ENCODE results near the gene AUH. TPM values are rescaled to one million over a fixed set of nuclear protein-coding genes. Genes with fewer than 3 reads are reported as not detected.

The AUH gene
- total and polyA plus RNA-seq, 10 of the 15 experiments (the other 5 are each of a cell fraction or from before 2014, with no cell fraction given): 1.7 to 7.3 (median 4.6) TPM

DNA sequence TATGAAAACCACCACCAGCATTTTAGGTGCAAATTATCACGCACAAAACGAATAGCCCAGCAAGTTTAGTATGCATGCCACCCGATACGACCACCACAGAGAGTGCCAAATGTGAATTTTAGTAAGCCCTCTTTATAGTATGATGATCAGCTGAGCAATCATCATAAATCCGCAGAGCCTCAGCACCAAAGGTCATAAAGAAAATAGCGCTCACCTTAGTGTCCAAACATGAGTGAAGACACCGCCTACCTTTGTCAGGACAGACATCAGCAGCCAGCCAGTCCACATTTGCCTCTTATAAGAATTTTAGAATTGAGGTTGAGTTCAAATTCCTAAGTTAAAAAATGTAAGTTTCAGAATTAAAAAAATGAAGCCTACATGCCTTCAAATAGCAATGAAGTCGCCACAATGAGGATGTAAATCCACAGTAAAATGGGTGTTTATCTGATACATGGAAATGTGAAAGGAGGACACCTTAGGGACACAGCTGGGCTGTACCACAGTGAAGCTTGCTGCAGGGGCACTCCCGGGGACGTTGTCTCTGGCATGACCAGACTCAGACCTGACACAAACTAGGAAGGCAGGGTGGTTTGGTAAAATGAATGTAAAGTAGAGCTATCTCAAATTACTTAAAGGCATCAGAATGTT, 149.0 kb downstream of the AUH start (continued):
- TF ChIP-seq, protein P1, sequence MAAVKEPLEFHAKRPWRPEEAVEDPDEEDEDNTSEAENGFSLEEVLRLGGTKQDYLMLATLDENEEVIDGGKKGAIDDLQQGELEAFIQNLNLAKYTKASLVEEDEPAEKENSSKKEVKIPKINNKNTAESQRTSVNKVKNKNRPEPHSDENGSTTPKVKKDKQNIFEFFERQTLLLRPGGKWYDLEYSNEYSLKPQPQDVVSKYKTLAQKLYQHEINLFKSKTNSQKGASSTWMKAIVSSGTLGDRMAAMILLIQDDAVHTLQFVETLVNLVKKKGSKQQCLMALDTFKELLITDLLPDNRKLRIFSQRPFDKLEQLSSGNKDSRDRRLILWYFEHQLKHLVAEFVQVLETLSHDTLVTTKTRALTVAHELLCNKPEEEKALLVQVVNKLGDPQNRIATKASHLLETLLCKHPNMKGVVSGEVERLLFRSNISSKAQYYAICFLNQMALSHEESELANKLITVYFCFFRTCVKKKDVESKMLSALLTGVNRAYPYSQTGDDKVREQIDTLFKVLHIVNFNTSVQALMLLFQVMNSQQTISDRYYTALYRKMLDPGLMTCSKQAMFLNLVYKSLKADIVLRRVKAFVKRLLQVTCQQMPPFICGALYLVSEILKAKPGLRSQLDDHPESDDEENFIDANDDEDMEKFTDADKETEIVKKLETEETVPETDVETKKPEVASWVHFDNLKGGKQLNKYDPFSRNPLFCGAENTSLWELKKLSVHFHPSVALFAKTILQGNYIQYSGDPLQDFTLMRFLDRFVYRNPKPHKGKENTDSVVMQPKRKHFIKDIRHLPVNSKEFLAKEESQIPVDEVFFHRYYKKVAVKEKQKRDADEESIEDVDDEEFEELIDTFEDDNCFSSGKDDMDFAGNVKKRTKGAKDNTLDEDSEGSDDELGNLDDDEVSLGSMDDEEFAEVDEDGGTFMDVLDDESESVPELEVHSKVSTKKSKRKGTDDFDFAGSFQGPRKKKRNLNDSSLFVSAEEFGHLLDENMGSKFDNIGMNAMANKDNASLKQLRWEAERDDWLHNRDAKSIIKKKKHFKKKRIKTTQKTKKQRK (IDR thresholded peaks at IDR 0.05; ENCODE audit: low read depth, low read length): no peak
- TF ChIP-seq SUZ12 (IDR thresholded peaks at IDR 0.05; ENCODE audit: unreplicated experiment) (no peak), RCOR1 (conservative IDR thresholded peaks at IDR 0.05; ENCODE audit: low read depth, low read length) (no peak), IKZF2 (IDR thresholded peaks at IDR 0.05) (no peak), YBX1 (IDR thresholded peaks at IDR 0.05) (no peak), RBBP5 (conservative IDR thresholded peaks at IDR 0.05) (no peak), NRF1 (conservative IDR thresholded peaks at IDR 0.05; ENCODE audit: low read depth, low read length) (no peak)

DNA sequence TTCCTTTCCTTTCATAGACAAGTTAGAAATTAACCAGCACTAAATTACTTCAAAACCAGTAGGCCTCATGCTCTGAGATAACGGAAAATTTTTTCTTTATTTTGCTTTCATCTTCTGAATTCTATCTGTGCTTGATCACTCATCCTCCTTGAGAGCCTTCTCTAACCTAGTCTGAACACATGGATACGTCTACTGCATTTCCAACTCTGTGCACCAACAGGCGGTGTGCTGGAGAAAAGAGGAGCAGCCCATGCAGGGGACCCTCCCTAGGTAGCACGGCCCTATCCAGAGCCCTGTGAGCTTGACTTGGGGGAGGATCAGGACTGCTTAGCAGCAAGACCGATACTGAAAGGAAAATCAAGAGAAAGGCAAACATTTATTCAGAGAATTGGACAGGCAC, 149.8 kb downstream of the AUH start:
- H3K4me2 ChIP-seq (ENCODE audit: control insufficient read depth, insufficient read depth): peak overlapping the region; percentile 70
- no peaks in the 10 kb centered on the region; the same call in 2 of the 3 replicates for H3K9me3 ChIP-seq (replicated peaks; ENCODE audit: control insufficient read depth, insufficient read depth, low read length)
- H3K4me3 ChIP-seq: peak overlapping the region; percentile 30; the same call in 1 of the 2 replicates
- H3K79me2 ChIP-seq (ENCODE audit: control insufficient read depth, insufficient read depth, low read length): no peaks in the 10 kb centered on the region
- WGBS (ENCODE audit: insufficient coverage, insufficient replicate concordance, low lambda C conversion rate, missing lambda C conversion rate): 66% methylated on average over 5 of the region's 5 CpGs
- POLR2A ChIA-PET: no interaction called here
- TF ChIP-seq MEF2A (IDR thresholded peaks at IDR 0.05; ENCODE audit: insufficient read depth, low read depth, low read length): no peak
- no peak for TF ChIP-seq MTA3 (IDR thresholded peaks at IDR 0.05; ENCODE audit: borderline replicate concordance, low read length)
- TF ChIP-seq KDM1A (IDR thresholded peaks at IDR 0.05; ENCODE audit: borderline replicate concordance): no peak
- no peak for TF ChIP-seq NFYB (IDR thresholded peaks at IDR 0.05; ENCODE audit: insufficient read depth, low read depth, low read length)
- in situ Hi-C loops (cut with MboI) (no loop called here), intact Hi-C loops (cut with micrococcal nuclease; ENCODE audit: unreplicated experiment) (no loop called here)
- BruUV-seq (replicated peaks): no TSS peak
- no peaks in the 10 kb centered on the region for H3K36me3 ChIP-seq (ENCODE audit: control insufficient read depth in 2 of 2, insufficient read depth in 2 of 2, low read length in 1 of 2)
- ATAC-seq (peak; percentile 18; the same call in 2 of the 3 replicates), FAIRE-seq (no peak), DNase-seq (ENCODE audit: low read depth, low spot score) (no peak)
- no peak overlapping the region for H3K9ac ChIP-seq (ENCODE audit: control insufficient read depth, insufficient read depth, low read length)
- SMC1A ChIA-PET (ENCODE audit: uncharacterized antibody, unreplicated experiment): no interaction called here
- H3K4me1 ChIP-seq (ENCODE audit: control insufficient read depth, insufficient read depth, low read length): peaks cover 24% of the 10 kb centered on the region
- no peaks in the 10 kb centered on the region for H3K27me3 ChIP-seq (replicated peaks in 1 of 2; ENCODE audit: control insufficient read depth in 2 of 2, insufficient read depth in 2 of 2, low read length in 1 of 2)
- CTCF ChIA-PET: no interaction called here
- H4K20me1 ChIP-seq (ENCODE audit: control insufficient read depth, insufficient read depth): no peaks in the 10 kb centered on the region
- H2AFZ ChIP-seq (ENCODE audit: control insufficient read depth, low read depth, low read length): peak overlapping the region; percentile 55
- no peak overlapping the region for H3K27ac ChIP-seq (ENCODE audit: control insufficient read depth, insufficient read depth)
- RAD21 ChIA-PET (ENCODE audit: unreplicated experiment): no interaction called here
